HUES64 (cell line): ENCODE results near the gene TFEB.

ENCODE experiments used
- H3K27ac ChIP-seq: 2 replicates; pipeline ENCODE4 v1.7.0; 2013; ENCODE audit warnings: low read depth, low read length, inconsistent platforms
- H3K27me3 ChIP-seq: 2 replicates; pipeline ENCODE4 v1.6.1; 2013; ENCODE audit warnings: mild to moderate bottlenecking, low read length; ENCODE audit not compliant: insufficient read depth
- H3K36me3 ChIP-seq: 2 replicates; pipeline ENCODE4 v1.6.1; 2013; ENCODE audit warnings: mild to moderate bottlenecking, low read length; ENCODE audit not compliant: insufficient read depth
- H3K4me1 ChIP-seq: 2 replicates; pipeline ENCODE4 v1.6.1; 2013; ENCODE audit warnings: mild to moderate bottlenecking, low read length, moderate library complexity; ENCODE audit not compliant: insufficient read depth
- H3K4me3 ChIP-seq: 2 replicates; pipeline ENCODE4 v1.5.1; 2013; ENCODE audit warnings: mild to moderate bottlenecking, low read length, moderate library complexity
- H3K9ac ChIP-seq: 2 replicates; pipeline ENCODE4 v1.6.1; 2013; ENCODE audit warnings: mild to moderate bottlenecking, low read depth, low read length
- H3K9me3 ChIP-seq: 2 replicates; pipeline ENCODE4 v1.6.1; 2013; ENCODE audit warnings: low read depth, low read length; ENCODE audit not compliant: insufficient read depth
- WGBS: fragments of 150-250, 120-280 bp; methylation state at CpG from one replicate; pipeline ENCODE4 v1.1.7; 2013; ENCODE audit warnings: missing lambda C conversion rate; 5-methylcytosine and 5-hydroxymethylcytosine counted together

TFEB gene

GRCh38 chr6:41643899-41644269 is 91.5 kb downstream of the TFEB start:
- Histone ChIP-seq H3K4me3 (no peak overlapping the region), H3K27ac (no peak overlapping the region), H3K27me3 (peaks cover 23% of the 10 kb centered on the region), H3K4me1 (peaks cover 55% of the 10 kb centered on the region), H3K9ac (no peak overlapping the region), H3K9me3 (no peaks in the 10 kb centered on the region), H3K36me3 (peaks cover 29% of the 10 kb centered on the region)
- WGBS, result 74% methylated on average over 4 of the region's 4 CpGs

DNA sequence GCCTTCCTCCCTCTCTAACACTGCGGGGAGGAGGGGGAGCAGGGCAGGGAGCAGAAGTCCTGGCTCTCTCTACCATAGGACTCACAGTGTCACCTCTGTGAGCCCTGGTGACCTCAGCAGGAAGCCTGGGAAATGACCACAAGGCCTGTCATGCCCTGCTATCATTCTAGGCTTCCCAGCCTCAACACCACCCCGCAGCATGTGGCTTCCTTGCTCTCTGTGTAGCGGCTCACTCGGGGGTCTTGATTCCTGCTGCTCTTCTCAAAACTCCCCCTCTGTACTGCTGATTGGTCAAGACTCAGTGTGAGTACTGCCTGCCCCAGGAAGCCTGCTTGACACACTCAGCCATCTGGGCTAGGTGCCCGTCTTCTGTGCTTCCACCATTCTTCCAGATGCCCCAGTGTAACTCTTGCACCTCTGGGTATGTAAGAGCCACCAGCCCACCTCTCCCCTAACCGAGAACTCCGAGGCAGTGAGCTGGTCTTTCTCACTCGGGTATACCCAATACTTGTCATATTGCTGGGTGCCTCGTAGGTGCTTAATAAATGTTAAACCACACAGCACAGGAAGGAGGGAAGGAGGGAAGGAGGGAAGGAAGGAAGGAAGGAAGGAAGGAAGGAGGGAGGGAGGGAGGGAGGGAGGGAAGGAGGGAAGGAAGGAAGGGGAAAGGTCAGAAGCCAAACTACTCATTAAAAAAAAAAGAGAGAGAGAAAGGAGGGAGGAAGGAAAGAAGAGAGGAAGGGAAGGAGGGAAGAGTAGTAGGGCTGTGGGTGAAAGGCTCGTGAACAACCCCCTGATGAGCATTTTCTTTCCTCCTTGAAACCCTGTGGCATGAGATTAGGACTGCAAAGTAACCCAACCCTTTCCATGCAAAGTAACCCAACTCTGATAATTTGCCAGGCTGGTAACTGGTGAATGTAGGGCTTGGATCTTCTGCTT is 92.2 kb downstream of the TFEB start:
- H3K9me3 ChIP-seq, result no peaks in the 10 kb centered on the region
- no peak overlapping the region for H3K4me3 ChIP-seq
- H3K36me3 ChIP-seq, result peaks cover 23% of the 10 kb centered on the region
- peaks cover 25% of the 10 kb centered on the region for H3K27me3 ChIP-seq
- H3K9ac ChIP-seq, result no peak overlapping the region
- H3K4me1 ChIP-seq, result peaks cover 55% of the 10 kb centered on the region
- WGBS, result 71% methylated on average over 8 of the region's 10 CpGs
- no peak overlapping the region for H3K27ac ChIP-seq

DNA sequence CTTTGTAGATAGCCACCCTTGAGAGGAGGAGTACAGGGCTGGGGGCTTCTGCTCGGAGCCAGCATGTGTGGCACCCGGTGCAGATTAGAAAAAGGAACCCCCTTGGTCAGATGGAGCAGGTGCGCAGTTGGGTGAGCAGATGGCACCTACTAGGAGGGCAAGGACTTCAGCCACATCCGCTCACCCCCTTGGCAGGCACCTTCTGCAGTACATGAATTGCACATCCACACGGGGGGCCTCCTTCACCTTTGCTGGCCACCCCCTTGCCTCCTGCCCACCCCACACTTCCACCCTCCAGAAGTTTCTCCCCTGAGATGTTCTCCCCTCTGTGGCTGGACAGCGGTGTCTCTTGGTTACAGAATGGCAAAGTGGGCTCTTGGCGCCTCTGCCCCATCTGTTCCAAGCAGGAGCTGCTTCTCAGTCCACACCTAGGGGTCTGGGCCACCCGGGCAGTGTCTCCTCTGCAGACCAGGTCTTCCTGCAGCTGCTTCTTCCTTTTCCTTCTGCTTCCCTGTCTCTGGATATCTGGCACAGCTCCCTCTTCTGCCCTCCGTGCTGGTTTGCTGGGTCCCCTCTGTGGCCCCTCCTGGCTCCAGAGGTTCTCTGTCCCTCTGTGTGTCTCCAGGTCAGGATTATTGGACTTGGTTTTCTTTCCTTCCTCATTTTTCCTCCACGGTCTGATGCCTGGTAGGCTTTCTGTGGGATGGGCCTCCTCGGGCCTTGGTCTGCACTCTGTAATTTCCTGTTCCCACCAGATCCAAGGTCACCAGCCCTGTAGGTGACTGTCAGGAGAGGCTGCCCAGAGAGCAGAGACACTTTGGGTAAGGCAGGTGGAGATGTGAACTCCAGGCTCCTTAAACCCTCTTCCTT is 93.1 kb downstream of the TFEB start:
- H3K4me3 ChIP-seq, result no peak overlapping the region
- H3K4me1 ChIP-seq, result peaks cover 55% of the 10 kb centered on the region
- no peaks in the 10 kb centered on the region for H3K9me3 ChIP-seq
- no peak overlapping the region for H3K27ac ChIP-seq
- H3K27me3 ChIP-seq, result peaks cover 33% of the 10 kb centered on the region
- H3K36me3 ChIP-seq, result peaks cover 15% of the 10 kb centered on the region
- H3K9ac ChIP-seq, result no peak overlapping the region
- WGBS, result 89% methylated on average over 11 of the region's 11 CpGs

GRCh38 chr6:41641352-41641925 is 94.0 kb downstream of the TFEB start:
- no peak overlapping the region for H3K4me3 ChIP-seq

DNA sequence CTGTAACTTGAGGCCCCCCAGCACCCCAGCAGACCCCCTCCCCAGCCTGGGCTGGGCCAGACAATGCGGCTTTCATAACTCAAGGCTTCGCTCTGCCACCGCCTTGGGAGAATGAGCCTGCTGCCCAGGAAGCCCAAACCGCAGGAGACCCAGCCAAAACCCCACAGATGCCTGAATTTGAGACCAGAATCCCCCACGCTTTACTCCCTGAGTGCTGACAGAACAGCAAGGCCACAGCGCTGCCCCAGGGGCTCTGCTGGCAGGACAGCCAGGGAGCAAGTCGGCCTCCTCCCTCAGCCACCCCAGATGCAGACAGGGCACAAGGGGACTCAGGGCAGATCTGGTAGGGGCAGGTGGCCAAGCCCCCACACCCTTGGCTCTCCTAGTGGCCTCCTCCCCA is 95.0 kb downstream of the TFEB start:
- Histone ChIP-seq H3K9ac (no peak overlapping the region), H3K27me3 (peaks cover 52% of the 10 kb centered on the region), H3K9me3 (no peaks in the 10 kb centered on the region), H3K4me3 (peak overlapping the region; percentile 88), H3K36me3 (no peaks in the 10 kb centered on the region), H3K4me1 (peaks cover 52% of the 10 kb centered on the region), H3K27ac (no peak overlapping the region)
- WGBS, result 63% methylated on average over 7 of the region's 7 CpGs

More at GRCh38 chr6:41641352-41641925, 94.0 kb downstream of the TFEB start:
- peaks cover 6% of the 10 kb centered on the region for H3K36me3 ChIP-seq
- WGBS, result 84% methylated on average over 9 of the region's 9 CpGs
- no peak overlapping the region for H3K9ac ChIP-seq
- no peaks in the 10 kb centered on the region for H3K9me3 ChIP-seq
- peaks cover 57% of the 10 kb centered on the region for H3K4me1 ChIP-seq
- H3K27ac ChIP-seq, result no peak overlapping the region
- peaks cover 42% of the 10 kb centered on the region for H3K27me3 ChIP-seq

- peak overlapping the region; percentile 75; the same call in 1 of the 2 replicates for H3K9ac ChIP-seq
- no peaks in the 10 kb centered on the region for H3K36me3 ChIP-seq
- WGBS, result 18% methylated on average over 8 of the region's 8 CpGs
- peaks cover 51% of the 10 kb centered on the region for H3K4me1 ChIP-seq
- H3K27ac ChIP-seq, result no peak overlapping the region
- H3K4me3 ChIP-seq, result peak overlapping the region; percentile 88
- peaks cover 57% of the 10 kb centered on the region for H3K27me3 ChIP-seq
- no peaks in the 10 kb centered on the region for H3K9me3 ChIP-seq
These were observed 95.5 kb downstream of the TFEB start for GRCh38 chr6:41639809-41640371.

DNA sequence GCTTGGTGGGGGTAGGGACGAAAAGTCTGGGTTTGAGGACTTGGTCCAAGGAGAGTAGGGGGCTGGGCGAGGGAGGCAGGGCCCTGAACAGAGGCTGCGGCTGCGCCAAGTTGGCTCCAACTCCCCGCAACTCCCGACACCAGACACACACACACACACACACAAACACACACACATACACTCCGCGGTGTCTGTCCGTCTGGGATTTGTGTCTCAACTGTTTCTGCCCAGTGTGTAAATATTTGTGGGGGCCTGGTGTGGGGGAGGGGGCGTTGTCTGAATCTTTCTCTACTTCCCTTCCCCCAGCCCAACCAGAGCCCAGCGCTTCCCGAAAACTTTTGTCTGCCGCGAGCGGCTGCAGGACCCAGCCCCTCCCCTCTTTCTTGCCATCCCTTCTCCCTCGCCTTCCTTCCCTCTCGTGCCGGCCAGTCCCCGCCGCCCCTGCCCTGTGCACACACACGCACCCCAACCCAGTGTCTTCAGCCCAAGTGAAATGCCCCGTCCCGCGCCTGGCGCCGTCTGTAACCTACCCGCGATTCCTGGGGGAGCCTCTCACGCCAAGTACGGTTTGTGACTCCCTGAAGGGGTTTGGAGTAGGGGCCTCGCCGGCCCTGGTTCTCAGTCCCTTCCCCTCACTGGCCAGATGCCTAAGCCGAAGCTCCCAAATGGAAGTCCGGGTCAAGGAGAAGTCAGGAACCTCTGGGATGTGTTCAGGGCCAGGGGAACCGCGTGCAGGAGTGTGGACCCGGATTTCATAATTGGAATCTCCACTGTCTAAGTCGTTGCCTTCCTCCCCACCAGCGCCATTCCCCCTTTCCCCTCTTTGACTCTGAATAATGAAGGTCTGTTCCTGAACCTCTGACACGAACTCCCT is 96.2 kb downstream of the TFEB start:
- Histone ChIP-seq H3K27ac (peak overlapping the region; percentile 60; the same call in 1 of the 2 replicates), H3K27me3 (peaks cover 60% of the 10 kb centered on the region), H3K9ac (peak overlapping the region; percentile 75), H3K9me3 (no peaks in the 10 kb centered on the region), H3K4me3 (peak overlapping the region; percentile 88), H3K36me3 (no peaks in the 10 kb centered on the region), H3K4me1 (peaks cover 51% of the 10 kb centered on the region)
- WGBS, result 2% methylated on average over 36 of the region's 40 CpGs

DNA sequence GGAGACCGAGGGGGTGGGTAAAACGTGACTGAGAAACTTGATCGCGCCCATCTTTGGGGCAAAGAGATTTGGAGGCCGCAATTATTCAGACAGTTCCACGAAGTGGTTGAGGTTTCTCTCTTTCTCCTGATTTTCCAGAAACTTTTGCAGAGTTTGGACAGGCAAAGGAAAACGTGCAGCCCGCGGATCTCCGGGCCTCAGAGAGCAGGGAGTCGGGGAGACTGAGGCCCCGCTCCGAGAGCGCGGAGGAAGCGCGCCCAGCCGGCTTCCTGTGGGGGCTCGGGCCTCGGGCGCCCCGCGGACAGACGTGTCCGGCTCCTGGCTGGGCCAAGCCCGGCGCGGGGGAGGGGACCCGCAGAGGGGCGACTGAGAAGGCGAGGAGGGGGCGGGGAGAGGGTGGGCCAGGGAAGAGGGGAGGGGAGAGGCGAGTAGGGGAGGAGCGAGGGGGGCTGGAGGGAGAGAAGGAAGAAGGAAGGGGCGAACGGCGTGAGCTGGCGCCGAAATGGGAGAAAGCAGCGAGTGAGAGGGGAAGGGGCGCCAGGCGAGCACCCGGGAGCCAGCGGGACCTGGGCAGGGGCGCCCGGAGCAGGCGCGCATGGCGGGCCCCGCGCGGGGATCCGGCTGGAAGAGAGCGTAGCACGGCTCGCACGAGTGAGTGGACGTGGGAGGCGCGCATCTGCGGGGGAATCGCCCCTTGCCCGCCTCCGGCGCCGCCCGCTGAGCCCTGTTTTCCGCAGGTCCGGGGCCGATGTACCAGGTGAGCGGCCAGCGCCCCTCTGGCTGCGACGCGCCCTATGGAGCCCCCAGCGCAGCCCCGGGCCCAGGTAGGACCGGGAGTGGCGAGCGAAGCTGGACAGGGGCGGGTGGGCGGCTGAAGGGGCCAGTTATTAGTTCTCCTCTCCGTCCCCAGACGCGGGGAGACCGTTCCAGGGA is 97.1 kb downstream of the TFEB start, which contains the start of gene MDFI:
Gene MDFI, plus strand, starts transcription at position 467 of the 933 bp plus-strand sequence. Its CDS starts 282 bp downstream, at position 749.
- Histone ChIP-seq H3K27ac (peak within 1 kb of the TSS; percentile 60; the same call in 1 of the 2 replicates), H3K9me3 (no peaks in the 10 kb centered on the region), H3K9ac (peak within 1 kb of the TSS; percentile 75), H3K4me1 (peaks cover 44% of the 10 kb centered on the region), H3K36me3 (no peaks in the 10 kb centered on the region), H3K4me3 (peak within 1 kb of the TSS; percentile 88), H3K27me3 (peaks cover 60% of the 10 kb centered on the region)
- under 1% methylated on average over 86 of the region's 86 CpGs for WGBS

- Histone ChIP-seq H3K9ac (peak overlapping the region; percentile 65; the same call in 1 of the 2 replicates), H3K36me3 (no peaks in the 10 kb centered on the region), H3K9me3 (no peaks in the 10 kb centered on the region), H3K4me1 (peaks cover 35% of the 10 kb centered on the region), H3K27ac (no peak overlapping the region), H3K27me3 (peaks cover 64% of the 10 kb centered on the region), H3K4me3 (peak overlapping the region; percentile 88)
- WGBS, result 2% methylated on average over 54 of the region's 54 CpGs
These were observed 98.0 kb downstream of the TFEB start for GRCh38 chr6:41637194-41638001.
